ENCODE measurements around the gene TMEM120B. TPM values are rescaled to one million over a fixed set of nuclear protein-coding genes. Genes with fewer than 3 reads are reported as not detected.

TMEM120B gene
- total RNA-seq, 1 donor from 2014 or later, result 10.3 TPM

- DNase-seq (ENCODE audit: low spot score), result no peak
- no peak overlapping the region for H3K27ac Mint-ChIP-seq (ENCODE audit: unreplicated experiment)
- H3K4me1 Mint-ChIP-seq (ENCODE audit: unreplicated experiment), result peaks cover 3% of the 10 kb centered on the region
- H3K4me3 Mint-ChIP-seq (ENCODE audit: unreplicated experiment), result peak overlapping the region; percentile 39
- no peaks in the 10 kb centered on the region for H3K9me3 Mint-ChIP-seq (ENCODE audit: unreplicated experiment)
- peaks cover 5% of the 10 kb centered on the region for H3K27me3 Mint-ChIP-seq (ENCODE audit: unreplicated experiment)
- H3K36me3 Mint-ChIP-seq (ENCODE audit: low read depth, unreplicated experiment), result no peaks in the 10 kb centered on the region
- TF ChIP-seq CTCF (IDR thresholded peaks at IDR 0.05; ENCODE audit: unreplicated experiment), result no peak
Observed at GRCh38 chr12:121781998-121782979, 69.7 kb downstream of the TMEM120B start.

GRCh38 chr12:121783766-121784165, 71.2 kb downstream of the TMEM120B start:
- peaks cover 5% of the 10 kb centered on the region for H3K27me3 Mint-ChIP-seq (ENCODE audit: unreplicated experiment)
- H3K9me3 Mint-ChIP-seq (ENCODE audit: unreplicated experiment), result no peaks in the 10 kb centered on the region
- no peaks in the 10 kb centered on the region for H3K36me3 Mint-ChIP-seq (ENCODE audit: low read depth, unreplicated experiment)
- no peak for TF ChIP-seq CTCF (IDR thresholded peaks at IDR 0.05; ENCODE audit: unreplicated experiment)
- H3K4me1 Mint-ChIP-seq (ENCODE audit: unreplicated experiment), result peaks cover 3% of the 10 kb centered on the region
- DNase-seq (ENCODE audit: low spot score), result no peak
- peak overlapping the region; percentile 49 for H3K27ac Mint-ChIP-seq (ENCODE audit: unreplicated experiment)
- H3K4me3 Mint-ChIP-seq (ENCODE audit: unreplicated experiment), result no peak overlapping the region

- no peak for DNase-seq (ENCODE audit: low spot score)
- no peak overlapping the region for H3K4me3 Mint-ChIP-seq (ENCODE audit: unreplicated experiment)
- no peak for TF ChIP-seq CTCF (IDR thresholded peaks at IDR 0.05; ENCODE audit: unreplicated experiment)
Observed at GRCh38 chr12:121784460-121784859, 71.9 kb downstream of the TMEM120B start.

GRCh38 chr12:121786440-121786825, 73.9 kb downstream of the TMEM120B start:
- H3K9me3 Mint-ChIP-seq (ENCODE audit: unreplicated experiment), result no peaks in the 10 kb centered on the region
- TF ChIP-seq CTCF (IDR thresholded peaks at IDR 0.05; ENCODE audit: unreplicated experiment), result no peak
- H3K4me3 Mint-ChIP-seq (ENCODE audit: unreplicated experiment), result no peak overlapping the region
- H3K27ac Mint-ChIP-seq (ENCODE audit: unreplicated experiment), result no peak overlapping the region
- H3K27me3 Mint-ChIP-seq (ENCODE audit: unreplicated experiment), result peaks cover 16% of the 10 kb centered on the region
- DNase-seq (ENCODE audit: low spot score), result no peak
- peaks cover 4% of the 10 kb centered on the region for H3K36me3 Mint-ChIP-seq (ENCODE audit: low read depth, unreplicated experiment)
- peaks cover 17% of the 10 kb centered on the region for H3K4me1 Mint-ChIP-seq (ENCODE audit: unreplicated experiment)

More at GRCh38 chr12:121784460-121784859, 71.9 kb downstream of the TMEM120B start:
- Mint-ChIP-seq H3K36me3 (ENCODE audit: low read depth, unreplicated experiment) (no peaks in the 10 kb centered on the region), H3K27ac (ENCODE audit: unreplicated experiment) (no peak overlapping the region), H3K4me1 (ENCODE audit: unreplicated experiment) (peaks cover 6% of the 10 kb centered on the region), H3K27me3 (ENCODE audit: unreplicated experiment) (peaks cover 7% of the 10 kb centered on the region), H3K9me3 (ENCODE audit: unreplicated experiment) (no peaks in the 10 kb centered on the region)

Data from endothelial cell (in vitro differentiated cells).